Left colon (tissue), 2 donors: ENCODE results near the gene CLN3. TPM values are rescaled to one million over a fixed set of nuclear protein-coding genes. Genes with fewer than 3 reads are reported as not detected.
A peak's percentile ranks its signal among the peaks of the same experiment; 100 is the strongest.
"Not testable (repeated sequence)": the region's sequence is repeated elsewhere in the genome, so short reads cannot be mapped to it uniquely, and the experiment has no call there.

Experiments
- ATAC-seq: fragments of 200-7000 bp; cut with Tn5 transposase; one replicate; pipeline ENCODE4 v1.9.1; 2020; ENCODE audit warnings: mild to moderate bottlenecking, moderate library complexity
- DNase-seq, 2 donors: peaks; one replicate each; pipeline ENCODE4 v3.0.0-alpha.2; 2020
- intact Hi-C, 2 donors: fragments of 100-400 bp; cut with DNase I in 1 of 2; cut with micrococcal nuclease in 1 of 2; formaldehyde crosslinking; loops; one replicate each; pipeline versions ENCODE4 v1.11.2 to v1.14.0; 2022; cut with DNase I, micrococcal nuclease
- total RNA-seq, 2 donors: library from RNA; stranded (reverse); fragmentation: NEBNext Ultra II Directional; extraction: Animal tissue kit (Norgen Biotek cat#: 25700); gene quantifications; one replicate each; pipeline ENCODE4 v1.2.1, GENCODE V29; 2021
- donor health status: DM: no; HTN: no; CAD: no.
- donor health status: DM: yes; HTN: yes; CAD: no.

Gene CLN3
- total RNA-seq, 2 donors from 2014 or later: 84.0 to 142 TPM

DNA sequence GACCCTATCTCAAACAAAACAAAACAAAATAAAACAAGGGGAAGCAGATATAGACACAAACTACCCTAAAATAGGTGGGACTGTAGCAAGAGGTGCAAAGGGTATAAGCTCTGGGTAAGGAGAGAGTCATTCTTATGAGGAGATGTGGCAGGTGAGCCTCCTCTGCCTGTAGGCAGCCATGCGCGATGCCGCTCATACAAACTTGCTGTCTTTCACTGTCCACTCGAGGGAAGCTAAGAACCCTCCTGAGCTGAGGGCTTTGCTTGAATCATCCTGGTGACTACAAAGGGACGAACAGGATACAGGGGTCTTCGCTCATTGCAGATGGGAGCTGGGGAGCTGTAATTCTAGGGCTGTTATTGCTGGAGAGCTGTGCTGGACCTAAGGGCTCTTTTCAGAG is 29.6 kb upstream of the CLN3 start:
- intact Hi-C loops: no loop called here
- DNase-seq (no peak), ATAC-seq (no peak)

GRCh38 chr16:28520672-28521071 is 28.8 kb upstream of the CLN3 start:
- ATAC-seq (no peak), DNase-seq (no peak)
- intact Hi-C loops: no loop called here

DNA sequence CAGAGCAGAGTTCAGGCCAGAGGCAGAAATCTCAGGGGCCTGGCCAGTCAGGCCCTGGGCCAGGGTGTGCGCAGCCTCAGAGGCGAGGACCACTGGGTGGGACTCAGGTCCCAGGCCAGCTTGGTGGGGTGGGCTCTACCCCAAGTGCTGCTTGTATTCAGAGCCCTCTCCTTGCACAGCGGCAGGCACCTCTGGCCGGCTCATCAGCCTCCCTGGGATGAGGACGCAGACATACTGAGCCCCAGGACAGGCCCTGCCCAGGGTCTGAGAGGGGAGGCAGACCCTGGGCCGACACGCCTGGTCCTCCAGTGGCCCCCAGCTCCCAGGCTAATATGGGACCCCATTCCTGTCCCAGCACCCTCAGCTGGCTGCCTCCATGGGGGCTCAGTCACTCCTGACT is 22.4 kb upstream of the CLN3 start:
- ATAC-seq (no peak), DNase-seq (no peak)
- intact Hi-C loops: no loop called here

GRCh38 chr16:28513484-28514181 is 21.8 kb upstream of the CLN3 start:
- DNase-seq (no peak), ATAC-seq (no peak)
- intact Hi-C loops: no loop called here

DNA sequence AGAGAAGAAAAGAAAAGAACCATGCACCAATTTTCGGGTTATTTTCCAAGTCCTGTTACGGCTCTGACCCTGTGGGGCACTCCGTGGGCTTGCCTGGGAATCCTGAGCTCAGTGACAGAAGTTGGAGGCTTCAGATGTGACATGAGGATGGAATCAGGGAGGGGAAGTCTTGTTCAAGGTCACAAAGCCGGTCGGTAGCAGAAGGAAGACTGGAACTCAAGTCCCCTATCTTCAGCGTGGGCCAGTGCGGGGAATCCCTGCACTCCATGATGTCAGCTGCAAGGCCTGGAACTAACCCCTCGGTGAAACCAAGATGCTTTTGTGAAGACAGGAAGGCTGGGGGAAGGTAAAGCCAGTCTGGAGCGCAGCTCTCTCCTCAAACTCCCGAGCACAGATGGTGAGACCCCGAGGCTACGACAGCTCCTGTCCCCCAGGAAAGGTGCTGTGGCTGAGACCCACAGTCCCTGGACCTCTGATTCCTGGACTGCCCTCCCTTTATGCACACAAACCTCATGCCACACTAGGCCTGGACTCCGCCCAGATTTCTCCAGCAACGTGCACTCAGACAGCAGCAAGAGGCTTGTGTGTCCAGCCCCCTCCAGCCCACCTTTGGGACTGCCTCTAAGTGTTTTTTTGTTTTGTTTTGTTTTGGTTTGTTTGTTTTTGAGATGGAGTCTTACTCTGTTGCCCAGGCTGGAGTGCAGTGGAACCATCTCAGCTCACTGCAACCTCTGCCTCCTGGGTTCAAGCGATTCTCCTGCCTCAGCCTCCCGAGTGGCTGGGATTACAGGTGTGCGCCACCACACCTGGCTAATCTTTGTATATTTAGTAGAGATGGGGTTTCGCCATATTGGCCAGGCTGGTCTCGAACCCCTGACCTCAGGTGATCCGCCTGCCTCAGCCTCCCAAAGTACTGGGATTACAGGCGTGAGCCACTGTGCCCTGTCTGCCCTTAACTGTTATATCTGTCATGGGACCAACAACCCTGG is 20.2 kb upstream of the CLN3 start:
- DNase-seq (no peak), ATAC-seq (peak; percentile 50)
- intact Hi-C loops: no loop called here

GRCh38 chr16:28511031-28511430 is 19.2 kb upstream of the CLN3 start:
- no peak for ATAC-seq
- no peak for DNase-seq
- intact Hi-C loops: no loop called here

DNA sequence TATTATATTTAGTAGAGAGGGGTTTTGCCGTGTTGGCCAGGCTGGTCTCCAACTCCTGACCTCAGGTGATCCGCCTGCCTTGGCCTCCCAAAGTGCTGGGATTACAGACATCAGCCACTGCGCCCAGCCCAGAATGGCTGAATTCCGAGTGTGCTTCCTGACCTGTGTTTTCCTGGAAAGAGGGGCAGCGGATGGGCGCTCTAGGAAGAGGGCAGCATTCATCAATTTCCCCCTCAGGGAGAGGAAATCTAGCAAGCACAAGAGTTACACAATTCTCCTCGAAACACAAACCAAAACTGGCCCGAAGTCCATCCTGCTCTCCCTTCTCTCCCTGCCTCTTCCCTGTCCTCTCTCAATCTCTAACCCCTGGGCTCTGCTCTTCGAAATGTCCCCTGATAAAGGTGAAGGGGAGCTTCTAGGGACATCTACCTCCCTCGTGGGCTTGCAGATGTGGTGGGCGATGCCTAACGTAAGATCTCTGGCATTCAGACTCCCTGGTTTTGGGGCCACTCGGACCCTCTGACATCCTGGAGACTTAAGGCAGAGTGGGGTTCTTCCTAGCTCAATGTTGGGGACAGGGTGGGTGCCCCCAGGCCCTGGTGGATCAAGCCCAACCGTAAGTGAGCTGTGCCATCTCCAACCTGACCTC is 13.7 kb upstream of the CLN3 start:
- intact Hi-C loops: no loop called here
- DNase-seq (no peak), ATAC-seq (no peak)

- intact Hi-C loops: no loop called here
- ATAC-seq: peak; percentile 42
- DNase-seq: no peak
These were observed 13.0 kb upstream of the CLN3 start for GRCh38 chr16:28504707-28505404.

- intact Hi-C loops: no loop called here
- no peak for DNase-seq
These were observed 11.8 kb upstream of the CLN3 start for GRCh38 chr16:28503470-28504259.

DNA sequence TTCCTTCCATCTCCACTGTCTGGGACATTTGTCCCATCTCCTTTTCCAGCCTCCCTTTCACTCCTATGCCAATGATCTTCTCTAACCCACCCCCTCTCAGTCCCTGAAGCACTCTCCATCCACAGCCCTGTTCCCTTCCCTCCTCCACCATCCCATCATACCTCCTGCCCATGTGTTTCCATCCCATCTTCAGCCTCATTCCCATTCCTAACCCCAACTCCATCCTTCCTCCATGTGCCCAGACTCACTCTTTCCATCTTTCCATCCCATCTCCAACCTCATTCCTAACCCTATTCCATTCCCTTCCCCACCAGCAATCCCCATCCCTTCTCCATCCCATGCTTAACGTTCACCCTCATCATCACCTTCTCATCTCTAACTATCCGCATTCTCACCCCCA is 10.4 kb upstream of the CLN3 start:
- DNase-seq: no peak
- ATAC-seq: no peak
- intact Hi-C loops: no loop called here

More at GRCh38 chr16:28503470-28504259, 11.8 kb upstream of the CLN3 start:
- no peak for ATAC-seq

DNA sequence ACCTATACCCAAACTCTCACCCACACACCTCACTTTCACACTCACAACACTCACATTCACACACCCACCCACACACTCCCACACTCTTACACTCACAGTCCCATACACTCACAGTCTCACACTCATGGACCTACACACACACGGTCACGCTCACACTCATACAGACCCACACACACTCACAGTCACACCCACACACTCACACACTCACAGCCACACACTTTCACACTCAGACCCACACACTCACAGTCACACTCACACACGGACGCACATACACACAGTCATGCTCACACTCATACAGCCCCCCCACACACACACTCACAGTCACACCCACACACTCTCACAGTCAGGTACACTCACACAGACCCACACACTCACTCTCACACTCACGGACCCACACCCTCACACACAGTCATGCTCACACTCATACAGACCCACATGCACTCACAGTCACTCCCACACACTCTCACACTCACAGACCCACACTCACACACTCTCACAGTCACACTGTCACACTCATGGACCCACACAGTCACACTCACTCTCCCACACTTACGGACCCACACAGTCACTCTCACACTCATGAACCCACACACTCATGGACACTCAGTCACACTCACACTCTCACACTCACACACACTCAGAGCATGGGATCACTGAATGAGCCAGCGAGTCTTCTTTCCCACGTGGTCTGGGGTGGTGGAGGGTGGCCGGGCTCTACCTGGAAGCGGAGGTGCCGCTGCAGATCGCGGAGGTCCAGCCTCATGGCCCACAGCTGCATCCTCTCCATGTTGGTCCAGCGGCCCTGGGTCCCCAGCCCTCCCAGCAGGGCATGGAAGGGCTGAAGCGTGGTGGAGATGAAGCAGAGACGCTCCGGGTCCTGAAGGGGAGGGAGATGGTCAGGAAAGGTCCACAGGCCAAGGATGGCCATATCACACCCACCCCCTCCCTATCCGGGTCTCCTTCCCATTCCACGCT is 9.7 kb upstream of the CLN3 start:
- ATAC-seq (no peak), DNase-seq (no peak)
- intact Hi-C loops: no loop called here

GRCh38 chr16:28500476-28501180 is 8.8 kb upstream of the CLN3 start:
- DNase-seq, ATAC-seq, intact Hi-C loops: not testable (repeated sequence)

DNA sequence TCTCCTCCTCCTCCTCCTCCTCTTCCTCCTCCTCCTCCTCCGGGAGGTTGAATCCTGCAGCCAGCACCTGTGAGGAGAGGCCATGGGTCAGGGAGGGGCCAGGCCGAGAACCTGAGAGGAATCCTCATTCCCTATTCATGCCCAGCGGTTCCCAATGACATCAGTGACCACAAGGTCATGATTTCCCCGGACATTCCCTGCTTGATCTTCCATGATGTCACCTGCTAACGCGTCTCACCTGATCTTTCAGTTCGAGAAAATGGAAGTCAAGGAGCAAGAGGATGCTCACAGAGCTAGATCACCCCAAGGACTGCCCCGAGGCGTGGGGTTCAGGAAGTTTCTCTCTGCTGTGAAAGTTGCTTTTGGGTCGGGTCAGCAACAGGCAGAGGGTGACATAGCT is 8.0 kb upstream of the CLN3 start:
- ATAC-seq (no peak), DNase-seq (no peak)
- intact Hi-C loops: no loop called here

GRCh38 chr16:28498666-28499381 is 7.0 kb upstream of the CLN3 start:
- ATAC-seq (no peak), DNase-seq (no peak)
- intact Hi-C loops: no loop called here

DNA sequence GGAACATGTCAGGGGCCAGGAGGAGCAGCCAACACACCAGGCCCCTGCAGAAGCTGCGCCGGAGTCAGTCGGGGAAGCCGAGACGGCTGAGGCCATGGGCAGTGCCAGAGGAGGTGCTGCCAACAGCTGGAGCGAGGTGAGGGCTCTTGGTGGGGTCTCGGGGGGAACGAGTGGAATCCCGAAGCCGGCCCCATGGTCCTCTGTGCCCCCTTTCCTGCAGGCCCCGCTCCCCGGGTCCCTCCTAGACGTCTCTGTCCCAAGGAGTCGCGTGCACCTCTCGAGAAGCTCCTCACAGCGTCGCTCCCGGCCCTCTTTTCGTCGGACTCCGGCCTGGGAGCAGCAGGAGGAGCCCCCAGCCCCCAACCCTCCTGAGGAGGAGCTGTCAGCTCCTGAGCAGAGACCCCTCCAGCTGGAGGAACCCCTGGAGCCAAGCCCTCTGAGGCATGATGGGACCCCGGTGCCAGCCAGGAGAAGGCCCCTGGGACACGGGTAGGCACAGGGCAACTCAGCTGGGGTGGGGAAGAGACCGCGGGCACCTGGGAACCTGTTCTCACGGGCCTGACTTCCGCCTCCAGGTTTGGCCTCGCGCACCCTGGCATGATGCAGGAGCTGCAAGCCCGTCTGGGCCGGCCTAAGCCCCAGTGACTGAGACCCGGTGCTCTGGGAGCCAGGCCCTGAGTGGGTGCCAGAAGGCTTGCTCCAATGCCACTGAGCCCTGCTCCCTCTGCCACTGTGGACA is 6.2 kb upstream of the CLN3 start:
- intact Hi-C loops: no loop called here
- ATAC-seq: no peak
- no peak for DNase-seq
